ENCODE data around the gene HORMAD2.
A peak's percentile ranks its signal among the peaks of the same experiment; 100 is the strongest.
"Not testable (repeated sequence)": the region's sequence is repeated elsewhere in the genome, so short reads cannot be mapped to it uniquely, and the experiment has no call there.

Gene HORMAD2

DNA sequence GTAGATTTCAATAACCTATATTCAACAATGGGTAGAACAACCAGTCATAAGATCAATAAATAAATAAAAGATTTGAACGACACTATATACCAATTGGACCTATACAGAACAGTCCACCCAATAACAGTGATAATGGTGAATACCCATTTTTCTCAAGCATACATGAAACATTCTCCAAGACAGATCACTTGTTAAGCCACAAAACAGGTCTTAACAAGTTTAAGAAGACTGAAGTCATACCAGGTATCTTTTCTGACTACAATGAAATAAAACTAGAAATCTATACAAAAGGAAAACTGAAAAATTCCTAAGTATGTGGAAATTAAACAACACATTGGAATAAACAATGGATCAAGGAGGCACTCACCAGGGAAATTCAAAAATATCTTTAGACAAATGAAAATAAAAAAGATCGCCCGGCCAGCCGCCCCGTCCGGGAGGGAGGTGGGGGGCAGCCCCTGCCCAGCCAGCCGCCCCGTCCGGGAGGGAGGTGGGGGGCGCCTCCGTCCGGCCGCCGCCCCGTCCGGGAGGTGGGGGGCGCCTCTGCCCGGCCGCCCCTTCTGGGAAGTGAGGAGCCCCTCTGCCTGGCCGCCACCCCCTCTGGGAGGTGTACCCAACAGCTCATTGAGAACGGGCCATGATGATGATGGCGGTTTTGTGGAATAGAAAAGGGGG is 20.8 kb upstream of the HORMAD2 start:
- DNase-seq, result not testable (repeated sequence)

DNA sequence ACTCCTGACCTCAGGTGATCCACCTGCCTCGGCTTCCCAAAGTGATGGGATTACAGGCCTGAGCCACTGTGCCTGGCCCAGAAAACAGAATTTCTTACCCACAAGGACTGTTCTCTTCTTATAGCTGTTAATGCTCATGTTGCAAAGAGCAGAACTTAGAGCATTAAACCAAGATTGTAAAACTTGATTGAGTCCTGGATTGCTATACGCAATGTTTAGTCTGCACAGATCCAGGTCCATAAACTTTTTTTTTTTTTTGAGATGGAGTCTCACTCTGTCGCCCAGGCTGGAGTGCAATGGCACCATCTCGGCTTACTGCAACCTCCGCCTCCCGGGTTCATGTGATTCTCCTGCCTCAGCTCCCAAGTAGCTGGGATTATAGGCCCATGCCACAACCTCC is 19.2 kb upstream of the HORMAD2 start:
- DNase-seq, result not testable (repeated sequence)

DNA sequence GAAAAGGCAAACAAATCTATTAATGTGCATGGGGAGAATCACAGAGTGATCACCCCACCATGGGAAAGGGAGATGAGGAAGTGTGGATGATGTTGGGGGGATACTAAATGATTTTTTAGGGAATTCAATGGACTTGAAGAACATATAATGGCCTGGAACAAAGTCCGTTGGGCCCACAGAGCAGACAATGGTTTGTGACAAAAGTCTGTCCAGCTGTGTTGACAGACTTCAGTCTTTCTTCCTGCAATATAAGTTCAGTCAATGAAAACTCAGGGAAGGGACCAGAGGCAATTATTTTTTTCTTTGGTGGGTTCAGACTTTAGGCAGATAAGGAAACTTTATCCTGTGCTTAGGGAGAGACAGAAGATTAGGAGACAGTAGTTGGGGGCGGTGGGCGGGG is 18.0 kb upstream of the HORMAD2 start:
- no peak for DNase-seq

DNA sequence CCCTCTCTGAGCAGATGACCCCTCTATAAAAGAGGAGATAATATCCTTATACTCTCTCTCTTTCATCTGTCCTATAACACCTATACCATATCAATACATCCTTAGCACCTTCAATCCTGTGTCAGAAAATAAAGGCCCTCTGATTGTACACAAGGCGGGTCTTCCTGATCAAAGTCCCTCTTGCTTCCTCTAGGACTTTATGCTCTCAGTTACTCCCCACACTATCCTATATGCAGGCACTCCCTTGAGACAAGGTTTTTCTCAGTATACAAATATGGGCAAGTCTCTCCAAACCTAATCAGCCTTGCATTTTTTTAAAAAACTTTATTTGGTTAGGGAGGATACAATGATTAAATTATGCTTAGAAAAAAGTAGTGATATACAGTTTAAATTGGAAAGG is 17.3 kb upstream of the HORMAD2 start:
- DNase-seq, result no peak

DNA sequence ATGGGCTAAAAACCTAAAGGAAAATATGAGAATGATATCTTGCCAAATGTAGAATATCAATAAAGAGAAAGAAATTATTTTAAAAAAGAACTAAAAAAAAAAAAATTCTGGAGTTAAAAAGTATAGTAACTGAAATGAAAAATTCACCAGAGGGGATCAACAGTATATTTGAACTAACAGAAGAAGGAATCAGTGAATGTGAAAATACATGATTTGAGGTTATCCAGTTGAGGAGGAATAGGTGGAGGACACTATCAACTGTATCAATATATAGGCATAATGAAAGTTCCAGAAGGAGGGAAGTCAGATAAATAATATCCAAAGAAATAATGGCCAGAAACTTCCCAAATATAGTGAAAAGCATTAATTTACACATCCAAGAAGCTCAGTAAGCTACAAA is 16.1 kb upstream of the HORMAD2 start:
- no peak for DNase-seq

DNA sequence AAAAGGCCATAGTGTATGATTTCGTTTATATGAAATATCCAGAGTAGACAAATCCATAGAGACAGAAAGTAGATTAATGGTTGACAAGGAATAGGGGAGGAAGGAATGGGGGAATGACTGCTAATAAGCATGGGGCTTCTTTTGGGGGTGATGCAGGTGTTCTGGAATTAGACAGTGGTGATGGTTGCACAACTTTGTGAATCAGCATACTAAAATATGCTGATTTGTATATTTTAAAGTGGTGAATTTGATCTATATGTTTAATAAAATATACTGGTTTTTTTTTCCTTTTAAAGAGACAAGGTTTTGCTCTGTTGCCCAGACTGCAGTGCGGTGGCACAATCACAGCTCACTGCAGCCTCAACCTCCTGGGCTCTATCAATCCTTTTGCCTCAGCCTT is 6.5 kb upstream of the HORMAD2 start:
- no peak for DNase-seq

DNA sequence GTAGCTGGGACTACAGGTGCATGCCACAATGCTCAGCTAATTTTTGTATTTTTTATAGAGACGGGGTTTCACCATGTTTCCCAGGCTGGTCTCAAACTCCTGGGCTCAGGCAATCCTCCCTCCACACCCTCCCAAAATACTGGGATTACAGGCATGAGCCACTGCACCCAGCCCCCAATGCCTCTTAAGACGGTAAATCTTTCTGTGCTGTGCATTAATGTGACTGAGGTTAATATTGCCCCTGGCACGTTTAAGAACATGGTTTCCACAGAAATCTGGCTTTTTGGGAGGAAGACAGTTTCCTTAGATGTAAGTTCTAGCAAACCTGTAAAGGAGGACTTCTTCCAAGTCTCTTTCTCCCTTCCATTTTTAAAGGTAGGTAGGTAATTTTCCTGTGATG is 6.1 kb upstream of the HORMAD2 start:
- no peak for DNase-seq

DNA sequence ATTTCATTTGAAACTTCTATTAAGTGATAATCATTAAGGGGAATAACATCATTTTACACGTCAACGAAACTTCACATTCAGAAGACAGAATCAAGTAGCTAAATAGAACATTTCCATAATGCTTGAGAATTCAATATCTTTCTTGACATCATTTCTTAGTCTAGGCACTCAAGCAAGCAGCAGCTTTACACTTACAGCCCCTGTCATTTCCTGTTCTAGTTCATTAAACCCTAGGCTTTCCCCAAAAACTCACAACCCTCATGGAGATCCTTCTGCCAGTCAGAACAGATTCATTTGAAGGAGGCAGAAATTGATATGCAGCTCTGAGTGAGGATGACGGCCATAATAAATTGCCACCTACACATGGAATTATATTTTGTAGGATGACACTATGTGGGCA is 5.3 kb upstream of the HORMAD2 start:
- DNase-seq, result no peak

DNA sequence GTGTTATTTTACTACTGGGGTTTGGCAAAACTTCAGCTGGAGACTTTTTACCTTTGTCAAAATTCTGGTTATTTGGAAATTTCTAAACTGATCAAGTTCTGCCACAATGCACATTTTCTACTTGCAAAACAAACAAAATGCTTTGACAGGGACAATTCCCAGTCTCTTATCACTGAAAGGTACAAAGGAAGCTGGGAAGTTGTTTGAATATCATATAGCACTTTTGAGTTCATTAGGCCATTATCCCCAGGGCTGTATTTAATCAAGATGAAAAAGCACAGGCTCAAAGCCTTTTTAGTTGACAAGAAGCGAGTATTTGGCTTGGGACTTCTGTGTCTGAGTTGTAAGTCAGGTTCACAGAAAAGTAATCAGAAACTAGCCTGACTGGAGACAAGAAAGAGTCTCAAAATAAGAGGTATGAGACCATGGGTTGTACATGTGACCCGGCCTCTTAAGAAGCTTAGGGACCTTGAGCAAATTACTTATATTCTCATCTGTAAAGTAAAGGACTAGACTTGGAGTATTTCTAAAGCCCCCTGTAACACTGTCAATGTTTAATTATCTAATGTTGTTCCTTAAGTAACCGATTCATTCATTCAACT is 2.9 kb upstream of the HORMAD2 start:
- DNase-seq, result no peak

DNA sequence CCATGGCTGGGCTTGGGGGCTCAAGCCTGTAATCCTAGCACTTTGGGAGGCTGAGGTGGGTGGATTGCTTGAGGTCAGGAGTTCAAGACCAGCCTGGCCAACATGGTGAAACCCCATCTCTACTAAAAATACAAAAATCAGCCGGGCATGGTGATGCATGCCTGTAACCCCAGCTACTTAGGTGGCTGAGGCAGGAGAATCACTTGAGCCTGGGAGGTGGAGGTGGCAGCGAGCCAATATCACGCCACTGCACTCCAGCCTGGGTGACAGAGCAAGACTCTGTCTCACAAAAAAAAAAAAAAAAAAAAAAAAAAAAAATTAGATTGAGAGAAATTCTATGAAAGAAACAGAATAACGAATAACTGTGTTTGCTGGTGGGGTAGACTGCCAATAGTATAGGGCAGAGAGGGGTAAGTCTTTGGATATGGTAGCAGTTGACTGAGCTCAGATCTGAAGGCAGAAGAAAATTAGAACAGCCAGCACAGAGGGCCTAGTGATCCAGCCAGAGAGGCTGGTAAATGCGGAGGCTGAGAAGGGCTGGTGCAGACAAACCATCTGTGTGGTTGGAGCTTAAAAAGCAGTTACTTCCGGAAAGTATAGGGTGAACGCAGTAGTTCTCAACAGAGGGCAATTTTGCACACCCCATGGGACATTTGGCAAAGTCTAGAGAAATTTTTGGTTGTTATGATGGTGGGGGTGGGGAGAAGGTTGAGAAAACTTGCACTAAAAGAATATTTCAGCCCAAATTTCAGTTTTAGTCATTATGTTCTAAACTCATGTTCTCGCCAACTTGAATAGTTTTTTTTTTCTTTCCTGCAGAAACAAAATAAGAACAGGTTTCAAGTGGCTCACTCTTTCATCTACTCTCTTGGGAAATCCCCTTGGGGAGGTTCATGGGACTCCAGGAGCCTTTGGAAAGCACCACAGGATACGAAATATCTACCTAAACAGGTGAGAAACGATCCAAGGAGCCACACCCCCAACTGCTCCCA is 1.6 kb upstream of the HORMAD2 start:
- DNase-seq, result no peak

DNA sequence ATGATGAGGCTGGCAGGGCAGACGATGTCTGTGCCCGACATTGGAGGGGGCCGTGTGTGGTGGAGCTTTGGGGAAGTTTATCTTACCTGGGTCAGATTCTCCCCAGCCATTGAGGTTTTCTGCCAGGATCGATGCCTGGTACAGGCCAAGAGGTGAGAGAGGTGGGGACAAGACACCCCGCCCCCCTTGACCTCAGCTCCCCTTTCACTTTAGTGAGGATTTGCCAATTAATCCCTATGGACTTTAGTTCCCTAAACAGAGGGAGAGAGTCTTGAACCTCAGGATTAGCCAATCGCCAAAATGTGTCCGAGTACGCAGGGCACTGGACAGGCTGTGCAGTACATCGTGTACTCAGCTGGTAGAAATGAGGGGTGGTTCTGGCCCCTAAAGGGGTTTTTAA is 541 bp downstream of the HORMAD2 start:
- DNase-seq, result no peak

DNA sequence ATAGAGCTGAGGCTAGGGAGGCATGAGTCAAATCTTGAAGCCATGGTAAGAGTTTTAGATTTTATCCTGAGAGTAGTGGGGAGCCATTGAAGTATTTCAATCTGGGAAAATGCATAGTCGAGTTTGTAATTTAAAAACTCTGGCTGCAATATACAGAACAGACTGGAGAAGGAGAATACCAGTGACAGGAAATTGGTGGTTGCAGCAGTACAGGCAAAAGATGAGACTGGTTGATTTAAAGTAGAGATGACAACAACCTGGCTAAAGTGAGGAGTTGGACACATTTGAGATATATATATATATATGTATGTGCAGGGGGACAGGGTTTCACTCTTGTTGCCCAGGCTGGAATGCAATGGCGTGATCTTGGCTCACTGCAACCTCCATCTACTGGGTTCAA is 6.2 kb downstream of the HORMAD2 start:
- no peak for DNase-seq

DNA sequence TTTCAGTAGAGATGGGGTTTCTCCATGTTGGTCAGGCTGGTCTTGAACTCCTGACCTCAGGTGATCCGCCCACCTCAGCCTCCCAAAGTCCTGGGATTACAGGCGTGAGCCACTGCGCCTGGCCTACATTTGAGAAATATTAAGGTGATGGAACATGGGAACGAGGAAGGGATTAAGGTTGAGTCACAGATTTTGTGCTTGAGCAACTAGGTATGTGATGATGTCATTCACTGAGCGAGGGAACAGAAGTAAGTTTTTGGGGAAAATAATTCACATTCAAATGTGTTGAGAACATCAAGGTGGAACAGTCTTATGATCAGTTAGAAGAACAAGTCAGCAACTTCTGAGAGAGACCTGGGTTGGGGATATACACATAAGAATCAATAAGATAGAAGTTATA is 6.8 kb downstream of the HORMAD2 start:
- peak; percentile 24 for DNase-seq

DNA sequence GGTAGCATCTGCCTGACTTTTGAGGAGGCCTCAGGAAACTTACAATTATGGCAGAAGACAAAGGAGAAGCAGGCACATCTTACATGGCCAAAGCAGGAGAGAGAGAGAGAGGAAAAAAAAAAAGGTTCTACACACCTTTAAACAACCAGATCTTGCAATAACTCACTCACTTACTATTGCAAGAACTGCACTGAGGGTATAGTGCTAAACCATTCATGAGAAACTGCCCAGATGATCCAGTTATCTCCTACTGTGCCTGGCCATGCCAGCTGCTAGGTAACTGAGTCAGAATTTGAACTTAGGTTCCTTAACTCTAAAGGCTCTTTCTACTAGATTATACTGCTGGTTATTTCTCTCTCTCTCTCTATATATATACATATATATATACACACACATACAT is 7.3 kb downstream of the HORMAD2 start:
- DNase-seq, result no peak

DNA sequence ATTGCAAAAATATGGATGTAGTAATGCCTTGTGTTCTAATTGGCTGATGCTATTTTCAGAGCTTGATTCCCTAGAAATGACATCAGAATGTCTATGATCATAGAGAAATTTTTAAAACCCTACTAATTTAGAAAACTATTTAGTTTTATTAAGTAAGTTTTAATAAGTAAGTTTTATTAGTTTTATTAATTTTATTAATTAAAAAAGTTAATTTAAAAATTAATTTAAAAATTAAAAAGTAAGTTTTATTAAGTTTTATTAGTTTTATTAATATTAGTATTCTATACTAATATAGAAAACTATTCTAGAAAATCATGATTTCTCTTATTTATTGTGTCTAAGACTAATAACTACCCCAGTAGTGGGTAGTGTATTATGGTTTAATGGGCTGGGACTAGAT is 8.2 kb downstream of the HORMAD2 start:
- DNase-seq, result no peak

DNA sequence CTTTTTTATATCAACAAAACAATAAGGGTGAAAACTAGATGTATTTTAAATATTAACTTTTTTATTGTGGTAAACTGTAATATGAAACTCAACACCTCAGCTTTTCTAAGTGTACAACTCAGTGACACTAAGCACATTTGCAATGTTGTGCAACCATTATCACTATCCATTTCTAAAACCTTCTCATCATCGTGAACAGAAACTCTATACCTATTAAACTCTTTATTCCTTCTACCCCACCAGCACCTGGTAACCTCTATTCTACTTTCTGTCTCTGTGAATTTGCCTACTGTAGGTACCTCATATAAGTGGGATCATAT is 9.4 kb downstream of the HORMAD2 start:
- no peak for DNase-seq

DNA sequence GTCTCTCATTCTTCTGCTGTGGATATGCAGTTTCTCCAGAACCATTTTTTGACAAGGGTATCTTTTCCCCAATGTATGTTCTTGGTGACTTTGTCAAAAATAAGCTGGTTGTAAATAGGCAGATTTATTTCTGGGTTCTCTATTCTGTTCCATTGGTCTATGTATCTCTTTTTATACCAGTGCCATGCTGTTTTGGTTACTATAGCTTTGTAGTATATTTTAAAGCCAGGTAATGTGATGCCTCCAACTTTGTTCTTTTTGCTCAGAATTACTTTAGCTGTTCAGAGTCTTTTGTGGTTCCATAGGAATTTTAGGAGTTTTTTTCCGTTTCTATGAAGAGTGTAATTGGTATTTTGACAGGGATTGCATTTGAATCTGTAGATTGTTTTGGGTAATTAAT is 12.4 kb downstream of the HORMAD2 start:
- no peak for DNase-seq

DNA sequence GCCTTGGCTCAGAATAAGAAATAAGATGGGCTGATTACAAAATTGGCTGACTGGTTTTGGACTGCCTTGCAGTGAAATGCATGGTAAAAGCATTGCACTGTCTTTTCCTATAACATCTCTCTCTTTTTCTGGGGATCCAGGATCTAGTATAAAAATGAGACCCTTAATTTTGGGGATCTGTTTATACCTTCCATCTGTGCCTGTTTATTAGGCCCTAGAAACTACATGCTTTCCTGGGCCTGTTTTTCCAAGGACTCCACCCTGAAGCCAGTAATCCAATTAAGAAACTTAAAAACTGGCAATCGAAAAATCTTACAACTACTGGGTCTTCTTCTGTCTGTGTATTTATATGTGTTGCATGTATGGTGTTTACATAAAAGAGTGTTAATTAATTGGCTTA is 14.5 kb downstream of the HORMAD2 start:
- no peak for DNase-seq

DNA sequence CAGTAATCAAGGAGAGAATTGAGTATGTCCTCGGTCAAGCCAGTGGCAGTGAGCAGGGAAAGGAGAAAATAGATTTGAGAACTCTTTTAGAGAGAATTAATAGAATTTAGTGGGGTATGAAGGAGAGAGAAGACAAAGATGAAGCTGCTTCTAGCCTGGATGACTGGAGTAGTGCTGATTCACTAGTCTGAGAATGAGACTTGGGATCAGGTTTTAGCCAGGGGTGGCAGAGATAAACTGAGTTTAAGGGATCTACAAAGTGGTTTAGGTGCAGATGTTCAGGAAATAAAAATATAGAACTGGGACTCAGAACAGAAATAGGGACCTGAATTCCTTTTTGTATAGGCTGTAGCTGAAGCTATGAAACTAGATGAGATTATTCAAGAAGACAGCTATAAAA is 17.6 kb downstream of the HORMAD2 start:
- no peak for DNase-seq

DNA sequence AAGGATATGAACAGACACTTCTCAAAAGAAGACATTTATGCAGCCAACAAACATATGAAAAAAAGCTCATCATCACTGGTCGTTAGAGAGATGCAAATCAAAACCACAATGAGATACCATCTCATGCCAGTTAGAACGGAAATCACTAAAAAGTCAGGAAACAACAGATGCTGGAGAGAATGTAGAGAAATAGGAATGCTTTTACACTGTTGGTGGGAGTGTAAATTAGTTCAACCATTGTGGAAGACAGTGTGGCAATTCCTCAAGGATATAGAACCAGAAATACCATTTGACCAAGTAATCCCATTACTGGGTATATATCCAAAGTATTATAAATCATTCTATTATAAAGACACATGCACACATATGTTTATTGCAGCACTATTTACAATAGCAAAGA is 20.5 kb downstream of the HORMAD2 start:
- not testable (repeated sequence) for DNase-seq

DNA sequence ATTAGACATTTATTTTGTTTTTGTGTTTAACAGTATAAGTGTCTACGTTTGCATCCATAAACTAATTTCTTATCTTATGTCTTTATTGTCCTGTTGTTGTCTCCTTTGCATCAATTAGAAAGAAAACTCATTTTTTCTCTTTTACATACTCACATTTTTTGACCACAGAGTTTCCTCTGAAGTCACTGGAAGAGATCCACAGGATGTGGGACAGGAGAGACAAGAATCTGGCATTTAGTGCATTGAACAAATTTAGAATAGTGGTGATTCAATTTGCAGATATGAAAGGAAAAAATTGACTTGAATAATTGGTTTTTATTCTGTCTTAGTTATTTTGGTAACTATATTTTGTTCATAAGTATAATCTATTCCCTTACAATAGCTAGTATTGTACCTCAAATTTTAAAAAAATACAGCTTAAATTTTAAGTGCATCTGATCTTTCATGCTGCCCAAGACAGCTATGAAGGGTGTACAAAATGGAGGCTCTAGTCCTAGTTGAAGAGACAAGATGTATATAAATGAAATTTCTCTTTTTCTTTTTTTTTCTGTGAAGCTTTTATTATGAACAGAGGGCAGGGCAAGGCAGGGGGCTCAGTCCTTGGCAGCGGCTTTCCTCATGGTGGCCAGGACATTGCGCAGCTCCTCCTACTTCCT is 24.4 kb downstream of the HORMAD2 start:
- no peak for DNase-seq

DNA sequence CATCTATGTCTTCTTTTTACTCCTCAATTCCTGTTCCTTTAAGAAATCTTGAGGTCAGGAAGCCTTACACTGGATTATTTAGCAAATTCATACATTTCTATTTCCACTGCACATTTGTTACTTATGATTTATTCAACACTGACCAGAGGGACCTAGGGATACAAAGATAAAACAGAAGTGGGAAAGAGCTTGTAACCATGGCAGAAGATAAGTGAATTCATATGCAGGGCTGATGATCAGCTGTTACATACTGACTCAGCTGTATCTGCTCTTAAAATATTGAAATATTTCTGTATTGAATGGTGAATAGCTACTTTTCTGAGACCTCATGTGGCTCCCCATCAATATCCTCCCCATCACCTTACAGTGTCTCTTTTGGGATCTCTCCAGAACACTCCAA is 25.2 kb downstream of the HORMAD2 start:
- no peak for DNase-seq

DNA sequence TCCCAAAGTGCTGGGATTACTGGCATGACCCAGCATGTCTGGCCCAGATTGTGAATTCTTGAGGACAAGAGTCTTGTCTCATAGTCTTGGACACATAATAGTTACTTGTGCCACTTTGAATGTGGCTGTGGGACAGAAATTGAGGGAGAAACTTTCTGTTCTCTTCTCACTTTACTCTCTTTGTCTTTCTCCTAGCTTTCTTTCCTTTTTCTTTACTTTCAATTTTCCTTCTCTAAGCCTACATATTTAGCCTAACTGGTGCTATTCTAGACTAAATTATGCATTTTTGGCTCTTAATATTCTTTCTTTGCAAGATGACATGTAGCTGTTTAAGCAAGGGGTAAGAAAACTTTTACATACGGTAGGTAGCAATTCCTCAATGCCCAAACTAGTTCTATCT is 33.2 kb downstream of the HORMAD2 start:
- DNase-seq, result no peak

DNA sequence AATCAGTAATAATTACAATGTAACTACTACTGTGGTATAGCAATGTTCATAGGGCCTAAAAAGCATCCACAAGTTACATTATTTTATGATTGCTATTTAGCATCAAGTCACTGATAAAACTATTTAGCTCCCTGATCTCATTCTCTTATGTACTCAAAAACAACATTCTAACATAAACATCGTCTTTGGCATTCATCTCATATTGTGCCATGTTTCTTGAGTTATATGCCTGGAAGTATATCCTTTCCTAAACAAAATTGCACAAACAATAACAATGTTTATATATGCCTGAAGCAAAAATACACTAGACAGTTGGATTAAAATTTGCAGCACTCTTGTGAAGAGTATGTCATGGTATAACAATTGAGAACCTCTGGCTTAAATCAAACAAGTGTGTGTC is 34.1 kb downstream of the HORMAD2 start:
- DNase-seq, result no peak

All from NCI-H226 (cell line).